Smooth muscle cell (in vitro differentiated cells): Measurements from ENCODE around the gene MAP1LC3B2. TPM values are rescaled to one million over a fixed set of nuclear protein-coding genes. Genes with fewer than 3 reads are reported as not detected.

Experiments used
- DNase-seq: peaks from one replicate; lab custom pipeline; 2025; ENCODE audit not compliant: unreplicated experiment; lab: John Stamatoyannopoulos, UW
- H2AFZ ChIP-seq: fragments of 200-600 bp; sonication (generic); 2 replicates; pipeline ENCODE4 v1.6.0; 2016; ENCODE audit warnings: antibody characterized with exemption, low read depth, mild to moderate bottlenecking
- H3F3A ChIP-seq: fragments of 200-600 bp; sonication (generic); 2 replicates; pipeline ENCODE4 v1.6.0; 2017; ENCODE audit warnings: antibody characterized with exemption, low read depth
- H3K27ac ChIP-seq: fragments of 200-600 bp; sonication (generic); 2 replicates; pipeline ENCODE4 v1.5.1; 2016; ENCODE audit warnings: low read depth, mild to moderate bottlenecking
- H3K27me3 ChIP-seq: fragments of 200-600 bp; sonication (generic); 2 replicates; pipeline ENCODE4 v1.6.1; 2016; ENCODE audit warnings: low read depth, mild to moderate bottlenecking
- H3K36me3 ChIP-seq: fragments of 200-600 bp; sonication (generic); 2 replicates; pipeline ENCODE4 v1.5.1; 2016; ENCODE audit warnings: low read depth
- H3K4me1 ChIP-seq: fragments of 200-600 bp; sonication (generic); 2 replicates; pipeline ENCODE4 v1.5.1; 2016; ENCODE audit warnings: low read depth
- H3K4me2 ChIP-seq: fragments of 200-600 bp; sonication (generic); 2 replicates; pipeline ENCODE4 v1.6.0; 2016; ENCODE audit warnings: mild to moderate bottlenecking
- H3K4me3 ChIP-seq: fragments of 200-600 bp; sonication (generic); 2 replicates; pipeline ENCODE4 v1.5.1; 2016; ENCODE audit warnings: mild to moderate bottlenecking
- H3K79me2 ChIP-seq: fragments of 200-600 bp; sonication (generic); 2 replicates; pipeline ENCODE4 v1.6.0; 2016; ENCODE audit warnings: low read depth, mild to moderate bottlenecking
- H3K9ac ChIP-seq: fragments of 200-600 bp; sonication (generic); 2 replicates; pipeline ENCODE4 v1.6.0; 2016; ENCODE audit warnings: low read depth
- H3K9me3 ChIP-seq: fragments of 200-600 bp; sonication (generic); replicated peaks from 2 replicates; pipeline ENCODE4 v1.5.1; 2016; ENCODE audit warnings: low read depth
- H4K20me1 ChIP-seq: fragments of 200-600 bp; sonication (generic); 2 replicates; pipeline ENCODE4 v1.6.0; 2016; ENCODE audit warnings: low read depth
- CTCF ChIP-seq: fragments of 200-600 bp; sonication (generic); IDR thresholded peaks from 2 replicates; pipeline ENCODE4 v1.5.1; 2017; ENCODE audit warnings: borderline replicate concordance, mild to moderate bottlenecking, antibody characterized with exemption; ENCODE audit not compliant: insufficient read depth, poor library complexity, severe bottlenecking
- WGBS: methylation state at CpG from one replicate; pipeline ENCODE4 v1.1.7; 2016; ENCODE audit warnings: low lambda C conversion rate; 5-methylcytosine and 5-hydroxymethylcytosine counted together
- polyA plus RNA-seq: library from polyadenylated mRNA; unstranded; fragments of >200 nt; fragmentation: Nextera tagmentation; extraction: Ambion mirVana; gene quantifications from 2 replicates; pipeline ENCODE4 v1.2.1, GENCODE V29; 2016
- total RNA-seq: library from RNA; depleted of rRNA; stranded (reverse); fragments of >200 nt; gene quantifications from 2 replicates; pipeline ENCODE4 v1.2.3, GENCODE V29; 2014

Gene MAP1LC3B2
- 0.31 and 2.5 TPM in 2 replicates for total RNA-seq
- polyA plus RNA-seq: 3.9 and 4.2 TPM in 2 replicates

GRCh38 chr12:116559162-116559935 is at the start of gene MAP1LC3B2:
TSS of gene MAP1LC3B2 (plus strand) at chr12:116559381. CDS start at chr12:116575943, 16,562 bp downstream.
- Histone ChIP-seq H3K4me3 (no peak within 1 kb of the TSS), H3K9me3 (no peaks in the 10 kb centered on the region), H3K27me3 (no peaks in the 10 kb centered on the region), H3K4me1 (peaks cover 13% of the 10 kb centered on the region), H3K9ac (no peak within 1 kb of the TSS), H4K20me1 (no peaks in the 10 kb centered on the region), H3F3A (peaks cover 10% of the 10 kb centered on the region), H3K79me2 (no peaks in the 10 kb centered on the region), H2AFZ (peak within 1 kb of the TSS; percentile 83), H3K27ac (peak within 1 kb of the TSS; percentile 54), H3K4me2 (peak within 1 kb of the TSS; percentile 45), H3K36me3 (no peaks in the 10 kb centered on the region)
- TF ChIP-seq CTCF: no peak
- DNase-seq: no peak
- 49% methylated on average over 19 of the region's 19 CpGs for WGBS

- no peak overlapping the region for H3K4me3 ChIP-seq
- 90% methylated on average over 8 of the region's 8 CpGs for WGBS
- no peaks in the 10 kb centered on the region for H3K9me3 ChIP-seq
- no peak overlapping the region for H2AFZ ChIP-seq
- no peak for TF ChIP-seq CTCF
- no peaks in the 10 kb centered on the region for H3K79me2 ChIP-seq
- H3K27ac ChIP-seq: no peak overlapping the region
- H4K20me1 ChIP-seq: no peaks in the 10 kb centered on the region
- DNase-seq: no peak
- H3K9ac ChIP-seq: no peak overlapping the region
- no peaks in the 10 kb centered on the region for H3K36me3 ChIP-seq
- no peaks in the 10 kb centered on the region for H3F3A ChIP-seq
- H3K4me1 ChIP-seq: no peaks in the 10 kb centered on the region
- H3K27me3 ChIP-seq: no peaks in the 10 kb centered on the region
- H3K4me2 ChIP-seq: no peak overlapping the region
Observed at GRCh38 chr12:116513944-116514343, 45.2 kb upstream of the MAP1LC3B2 start.

- WGBS: 88% methylated on average over 4 of the region's 4 CpGs
- no peak overlapping the region for H3K4me2 ChIP-seq
- no peak for DNase-seq
Observed at GRCh38 chr12:116515684-116516083, 43.5 kb upstream of the MAP1LC3B2 start.

More at GRCh38 chr12:116515684-116516083, 43.5 kb upstream of the MAP1LC3B2 start:
- Histone ChIP-seq H3K27me3 (no peaks in the 10 kb centered on the region), H3K79me2 (no peaks in the 10 kb centered on the region), H3K4me1 (peaks cover 2% of the 10 kb centered on the region), H3K9ac (no peak overlapping the region), H4K20me1 (no peaks in the 10 kb centered on the region), H3K4me3 (no peak overlapping the region), H2AFZ (no peak overlapping the region), H3K27ac (no peak overlapping the region), H3K36me3 (no peaks in the 10 kb centered on the region), H3F3A (peaks cover 2% of the 10 kb centered on the region), H3K9me3 (no peaks in the 10 kb centered on the region)
- TF ChIP-seq CTCF: no peak
